ENCODE data around the gene DOK3.
"Not testable (repeated sequence)": the region's sequence is repeated elsewhere in the genome, so short reads cannot be mapped to it uniquely, and the experiment has no call there.

DOK3 gene

DNA sequence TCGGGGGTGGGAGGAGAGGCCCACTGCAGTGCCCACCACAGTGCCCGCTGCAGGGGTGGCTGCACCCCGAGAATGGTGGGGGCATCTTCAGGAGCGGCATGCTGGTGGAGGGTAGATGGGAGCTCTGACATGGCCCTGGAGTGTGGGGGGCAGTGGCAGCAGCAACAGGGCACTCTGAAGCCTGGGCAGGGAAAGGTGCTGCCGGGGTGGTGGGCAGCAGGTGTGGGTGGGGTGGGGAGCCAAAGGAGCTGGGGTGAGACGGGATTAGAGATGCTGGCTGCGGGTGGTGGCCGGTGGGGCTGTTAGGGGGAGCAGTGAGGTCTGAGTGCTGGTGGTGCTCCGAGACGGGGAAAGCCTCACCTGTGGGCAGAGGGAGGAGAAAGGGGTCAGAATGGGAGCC lies 26.8 kb upstream of the DOK3 start:
- DNase-seq (ENCODE audit: low read depth), result no peak
- TF ChIP-seq, protein P1, sequence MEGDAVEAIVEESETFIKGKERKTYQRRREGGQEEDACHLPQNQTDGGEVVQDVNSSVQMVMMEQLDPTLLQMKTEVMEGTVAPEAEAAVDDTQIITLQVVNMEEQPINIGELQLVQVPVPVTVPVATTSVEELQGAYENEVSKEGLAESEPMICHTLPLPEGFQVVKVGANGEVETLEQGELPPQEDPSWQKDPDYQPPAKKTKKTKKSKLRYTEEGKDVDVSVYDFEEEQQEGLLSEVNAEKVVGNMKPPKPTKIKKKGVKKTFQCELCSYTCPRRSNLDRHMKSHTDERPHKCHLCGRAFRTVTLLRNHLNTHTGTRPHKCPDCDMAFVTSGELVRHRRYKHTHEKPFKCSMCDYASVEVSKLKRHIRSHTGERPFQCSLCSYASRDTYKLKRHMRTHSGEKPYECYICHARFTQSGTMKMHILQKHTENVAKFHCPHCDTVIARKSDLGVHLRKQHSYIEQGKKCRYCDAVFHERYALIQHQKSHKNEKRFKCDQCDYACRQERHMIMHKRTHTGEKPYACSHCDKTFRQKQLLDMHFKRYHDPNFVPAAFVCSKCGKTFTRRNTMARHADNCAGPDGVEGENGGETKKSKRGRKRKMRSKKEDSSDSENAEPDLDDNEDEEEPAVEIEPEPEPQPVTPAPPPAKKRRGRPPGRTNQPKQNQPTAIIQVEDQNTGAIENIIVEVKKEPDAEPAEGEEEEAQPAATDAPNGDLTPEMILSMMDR (conservative IDR thresholded peaks at IDR 0.05; ENCODE audit: control insufficient read depth, insufficient read depth, low read depth, low read length), result no peak
- no peak overlapping the region for H3K4me3 ChIP-seq (ENCODE audit: control insufficient read depth, low read depth, low read length)

DNA sequence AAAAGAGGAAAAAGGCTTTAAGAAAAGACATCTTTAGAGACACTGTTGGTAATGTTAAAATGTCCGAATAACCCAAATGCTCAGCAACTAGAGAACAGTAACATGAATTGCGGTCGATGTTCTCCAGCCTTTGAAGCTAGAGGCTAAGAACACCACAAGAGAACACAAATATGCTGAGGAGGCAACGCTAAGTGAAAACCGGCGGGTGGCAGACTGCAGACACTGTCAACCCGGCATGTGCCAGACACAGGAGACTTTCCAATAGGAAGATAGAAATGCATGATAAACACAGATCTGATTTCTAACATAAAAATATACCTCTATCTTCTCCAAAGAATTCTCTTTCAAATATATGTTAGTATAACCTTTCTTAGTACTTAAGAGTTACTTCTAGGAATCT lies 25.5 kb upstream of the DOK3 start:
- DNase-seq (ENCODE audit: low read depth), result no peak
- TF ChIP-seq, protein P1 (conservative IDR thresholded peaks at IDR 0.05; ENCODE audit: control insufficient read depth, insufficient read depth, low read depth, low read length), result no peak
- H3K4me3 ChIP-seq (ENCODE audit: control insufficient read depth, low read depth, low read length), result no peak overlapping the region

DNA sequence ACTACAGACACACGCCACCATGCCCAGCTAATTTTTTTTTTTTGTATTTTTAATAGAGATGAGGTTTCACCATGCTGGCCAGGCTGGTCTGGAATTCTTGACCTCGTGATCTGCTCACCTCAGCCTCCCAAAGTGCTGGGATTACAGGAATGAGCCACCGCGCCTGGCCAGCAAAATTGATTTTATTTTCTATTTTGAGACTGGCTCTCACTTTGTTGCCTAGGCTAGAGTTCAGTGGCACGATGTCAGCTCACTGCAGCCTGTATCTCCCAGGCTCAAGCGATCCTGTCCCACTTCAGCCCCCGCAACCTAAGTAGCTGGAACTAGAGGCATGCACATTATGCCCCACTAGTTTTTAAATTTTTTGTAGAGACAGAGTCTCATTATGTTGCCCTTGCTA lies 24.8 kb upstream of the DOK3 start:
- H3K4me3 ChIP-seq (ENCODE audit: control insufficient read depth, low read depth, low read length); DNase-seq (ENCODE audit: low read depth): not testable (repeated sequence)

DNA sequence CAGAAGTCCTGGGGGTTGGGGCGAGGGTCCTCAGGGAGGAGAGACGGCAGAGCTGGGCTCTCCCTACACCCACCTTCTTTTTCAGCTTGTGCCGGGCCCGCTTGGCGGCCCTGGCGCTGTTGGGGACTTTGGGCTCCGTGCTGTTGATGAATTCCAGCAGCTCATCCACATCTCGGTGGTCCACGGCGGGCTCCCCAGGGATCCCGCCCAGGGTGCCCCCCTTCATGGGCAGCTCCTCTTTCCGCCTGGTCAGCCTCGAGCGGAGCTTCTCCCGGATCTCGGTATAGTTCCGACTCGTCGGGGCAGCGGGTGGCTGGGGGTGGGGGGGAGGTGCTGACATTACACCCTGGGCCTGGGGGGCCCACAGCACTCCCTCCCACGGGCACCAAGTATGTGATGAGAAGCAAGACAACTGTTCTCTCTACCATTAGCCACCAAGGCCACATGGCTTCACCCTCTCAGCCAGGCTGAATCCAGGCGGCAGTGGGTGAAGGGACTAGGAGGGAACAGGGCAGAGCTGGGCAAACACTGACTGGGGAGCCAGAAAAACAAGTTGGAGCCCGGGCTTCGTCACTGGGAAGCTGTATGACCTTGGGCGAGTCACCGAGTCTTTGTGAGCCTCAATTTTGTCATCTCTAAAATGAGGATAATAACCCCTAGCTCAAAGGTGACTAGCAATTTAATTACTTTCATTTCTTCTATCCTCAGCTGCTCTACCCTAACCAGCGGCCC lies 21.7 kb upstream of the DOK3 start:
- no peak overlapping the region for H3K4me3 ChIP-seq (ENCODE audit: control insufficient read depth, low read depth, low read length)
- no peak for DNase-seq (ENCODE audit: low read depth)
- TF ChIP-seq, protein P1 (conservative IDR thresholded peaks at IDR 0.05; ENCODE audit: control insufficient read depth, insufficient read depth, low read depth, low read length), result no peak

DNA sequence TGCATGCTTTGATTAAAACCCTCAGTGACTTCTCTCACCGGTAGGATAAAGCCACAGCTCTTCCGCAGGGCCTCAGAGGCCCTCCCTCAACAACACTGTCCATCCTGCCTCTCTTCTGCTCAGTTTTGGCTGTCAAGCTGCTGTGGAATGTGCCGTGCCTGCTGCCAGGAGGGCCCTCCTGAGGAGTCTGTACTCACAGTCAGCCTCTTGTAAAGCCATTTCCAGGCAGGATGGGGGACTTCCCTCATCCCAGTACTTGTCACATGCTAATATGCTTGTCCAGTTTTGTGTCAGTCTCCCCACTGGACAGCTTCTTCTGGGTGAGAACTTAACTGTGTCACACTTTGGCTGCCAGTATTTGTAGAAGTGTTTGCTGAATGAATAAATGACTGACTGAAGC lies 21.0 kb upstream of the DOK3 start:
- TF ChIP-seq, protein P1 (conservative IDR thresholded peaks at IDR 0.05; ENCODE audit: control insufficient read depth, insufficient read depth, low read depth, low read length), result no peak
- no peak overlapping the region for H3K4me3 ChIP-seq (ENCODE audit: control insufficient read depth, low read depth, low read length)
- DNase-seq (ENCODE audit: low read depth), result no peak

DNA sequence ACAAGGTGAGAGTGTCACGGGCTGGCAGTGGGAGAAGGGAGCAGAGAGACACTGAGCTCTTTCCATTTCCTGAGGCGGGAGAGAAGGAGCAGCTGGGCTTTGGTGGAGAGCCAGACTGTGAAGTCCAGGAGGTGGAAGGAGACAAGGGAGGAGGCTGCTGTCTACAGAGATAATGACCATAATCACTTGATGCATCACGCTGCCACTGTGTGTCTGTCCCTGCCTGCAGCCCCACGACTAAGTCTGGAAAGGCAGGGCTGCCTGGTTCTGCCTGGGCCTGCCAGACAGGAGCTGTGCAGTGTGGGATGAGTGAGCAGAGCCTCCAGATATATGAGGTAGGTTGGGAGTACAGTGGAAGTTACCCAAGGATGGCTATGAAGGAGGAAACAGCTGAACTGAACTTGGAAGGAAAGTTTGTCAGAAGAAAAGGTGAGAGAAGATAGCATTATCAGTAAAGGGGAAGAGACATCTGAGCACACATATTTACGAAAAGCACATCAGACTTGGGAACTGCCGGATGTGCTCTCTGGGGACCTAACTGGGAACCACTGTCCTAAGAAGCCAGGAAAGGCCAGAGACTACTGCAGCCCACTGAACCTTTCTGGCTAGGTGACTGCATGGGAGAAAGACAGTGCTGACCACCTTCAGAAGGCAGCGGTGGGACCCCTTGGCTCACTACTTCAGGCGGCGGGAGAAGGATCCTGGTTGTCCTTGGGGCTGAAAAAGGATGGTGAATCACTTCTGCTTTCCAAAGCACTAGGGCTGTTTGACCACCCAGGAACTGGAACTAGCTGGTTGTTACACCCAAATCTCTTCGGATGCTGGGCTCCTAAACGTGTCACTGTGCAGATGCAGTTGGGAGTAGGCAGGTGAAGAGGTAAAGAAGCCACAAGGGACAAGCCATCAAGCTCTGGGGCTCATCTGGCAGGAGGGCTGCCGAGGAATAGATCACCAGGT lies 19.9 kb upstream of the DOK3 start:
- no peak for DNase-seq (ENCODE audit: low read depth)
- TF ChIP-seq, protein P1 (conservative IDR thresholded peaks at IDR 0.05; ENCODE audit: control insufficient read depth, insufficient read depth, low read depth, low read length), result no peak
- H3K4me3 ChIP-seq (ENCODE audit: control insufficient read depth, low read depth, low read length), result no peak overlapping the region

DNA sequence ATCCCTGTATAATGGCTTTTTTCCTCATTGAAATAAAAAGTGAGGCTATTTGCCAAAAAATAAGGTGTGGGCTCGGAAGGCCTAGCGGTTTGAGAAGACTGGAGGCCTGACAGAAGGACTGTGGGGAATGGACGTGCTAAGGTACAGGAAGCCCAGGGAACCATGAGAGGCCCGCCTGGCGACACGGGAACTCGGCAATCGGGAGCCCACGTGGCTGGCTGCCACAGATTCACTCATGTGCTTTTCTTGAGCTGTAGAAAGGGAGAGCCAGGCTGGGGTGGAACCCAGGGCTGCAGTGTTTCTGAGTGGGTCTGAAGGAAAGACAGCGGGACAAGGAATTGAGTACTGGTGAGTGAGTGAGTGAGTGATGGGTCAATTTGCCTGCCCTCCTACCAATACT lies 19.0 kb upstream of the DOK3 start:
- no peak overlapping the region for H3K4me3 ChIP-seq (ENCODE audit: control insufficient read depth, low read depth, low read length)
- TF ChIP-seq, protein P1 (conservative IDR thresholded peaks at IDR 0.05; ENCODE audit: control insufficient read depth, insufficient read depth, low read depth, low read length), result no peak
- no peak for DNase-seq (ENCODE audit: low read depth)

Data from fibroblast of mammary gland (primary cell).